Head of caudate nucleus (tissue), 42 donors: ENCODE data around the gene GPR63.

Experiments used
- DNase-seq, 42 donors: peaks; one replicate each; pipeline versions ENCODE4 v3.0.0 to v3.0.0-alpha.2; 2020 to 2021; ENCODE audit warnings: mixed read lengths in 7 of 42
- intact Hi-C: fragments of 100-400 bp; cut with DNase I; formaldehyde crosslinking; loops from one replicate; pipeline ENCODE4 v1.15.0; 2022

Gene GPR63

GRCh38 chr6:96775727-96776400 lies 61.4 kb downstream of the GPR63 start:
- intact Hi-C loops: no loop called here
- no peak for DNase-seq

- no peak for DNase-seq
These were observed 70.5 kb downstream of the GPR63 start for GRCh38 chr6:96766769-96767168.

GRCh38 chr6:96762599-96762998 lies 74.7 kb downstream of the GPR63 start:
- intact Hi-C loops: no loop called here
- no peak for DNase-seq

More at GRCh38 chr6:96766769-96767168, 70.5 kb downstream of the GPR63 start:
- intact Hi-C loops: no loop called here

GRCh38 chr6:96761794-96762193 lies 75.5 kb downstream of the GPR63 start:
- no peak for DNase-seq
- intact Hi-C loops: no loop called here

DNA sequence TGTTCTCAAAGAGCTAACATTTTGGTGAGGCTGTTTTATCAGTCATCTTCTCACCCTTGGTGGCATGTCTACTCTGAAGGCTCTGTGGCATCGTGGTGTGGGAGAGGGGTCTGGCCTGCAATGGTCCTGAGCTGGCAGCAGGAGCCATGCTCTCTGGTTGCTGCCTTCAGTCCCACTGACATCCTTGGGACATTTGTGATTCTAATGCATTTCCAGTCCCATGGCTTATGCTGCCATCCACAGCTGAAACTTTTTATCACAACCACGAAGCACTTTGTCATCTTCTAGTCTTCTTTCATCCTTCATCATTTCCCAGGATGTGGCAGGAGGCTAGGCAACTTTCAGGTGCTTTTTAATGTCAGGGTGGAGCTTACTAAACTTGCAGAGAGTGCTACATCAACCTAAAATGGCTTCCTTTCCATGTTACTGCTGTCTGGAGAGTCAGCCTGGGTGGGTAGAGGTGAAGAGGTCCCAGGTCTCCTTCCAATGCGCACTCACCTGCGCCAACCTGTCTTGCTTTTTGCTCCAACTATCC lies 77.1 kb downstream of the GPR63 start:
- intact Hi-C loops: no loop called here
- peak in 4 of 42 donors; percentile 9 to 47 (median 26) for DNase-seq

DNA sequence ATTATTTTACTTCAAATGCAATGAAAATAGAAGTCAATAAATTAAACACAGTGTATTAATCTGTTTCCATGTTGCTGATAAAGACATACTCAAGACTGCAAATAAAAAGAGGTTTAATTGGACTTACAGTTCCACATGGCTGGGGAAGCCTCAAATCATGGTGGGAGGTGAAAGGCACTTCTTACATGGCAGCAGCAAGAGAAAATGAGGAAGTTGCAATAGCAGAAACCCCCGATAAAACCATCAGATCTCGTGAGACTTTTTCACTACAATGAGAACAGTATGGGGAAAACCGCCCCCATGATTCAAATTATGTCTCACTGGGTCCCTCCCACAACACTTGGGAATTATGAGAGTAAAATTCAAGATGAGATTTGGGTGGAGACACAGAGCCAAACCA lies 82.2 kb downstream of the GPR63 start:
- no peak for DNase-seq
- intact Hi-C loops: no loop called here

DNA sequence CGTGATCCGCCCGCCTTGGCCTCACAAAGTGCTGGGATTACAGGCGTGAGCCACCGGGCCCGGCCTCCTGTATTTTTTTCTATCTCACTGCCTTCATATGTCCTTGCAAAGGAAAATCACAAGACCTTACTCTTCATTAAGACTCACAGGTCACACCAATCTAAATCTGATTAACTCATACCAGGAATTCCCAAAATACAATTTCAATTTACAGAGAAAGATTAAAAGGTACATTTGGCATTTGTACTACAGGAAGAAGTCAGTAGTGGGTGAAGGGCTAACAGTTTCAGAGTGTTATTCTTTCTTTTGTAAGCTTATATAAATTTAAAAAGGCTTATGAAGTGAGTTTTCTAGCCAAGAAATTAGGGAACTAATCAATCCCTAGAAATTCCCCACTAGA lies 87.4 kb downstream of the GPR63 start:
- intact Hi-C loops: no loop called here
- DNase-seq: no peak
